Gastroesophageal sphincter (tissue), 3 donors: ENCODE results near the gene SDK2.

ENCODE experiments used
- CTCF ChIP-seq, 4 experiments: fragments of 200-600 bp in 2 of 4; fragments of 450-650 bp in 2 of 4; sonication (generic) in 1 of 4; IDR thresholded peaks; one replicate each; pipeline ENCODE4 v1.5.1; 2017 to 2019; ENCODE audit warnings: antibody characterized with exemption in 4 of 4, mild to moderate bottlenecking in 2 of 4, moderate library complexity in 2 of 4
- POLR2A ChIP-seq, 2 donors: fragments of 450-650 bp; IDR thresholded peaks; one replicate each; pipeline ENCODE4 v1.6.1; 2017; ENCODE audit warnings: antibody characterized with exemption in 2 of 2, mild to moderate bottlenecking in 2 of 2, moderate library complexity in 1 of 2
- POLR2AphosphoS5 ChIP-seq: sonication (generic); formaldehyde crosslinking; IDR thresholded peaks from one replicate; pipeline ENCODE4 v1.6.1; 2017; ENCODE audit warnings: antibody characterized with exemption

GRCh38 chr17:73667181-73667959 lies 23.1 kb upstream of the SDK2 start:
- TF ChIP-seq POLR2A (IDR thresholded peaks at IDR 0.05) = no peak
- no peak for TF ChIP-seq CTCF (IDR thresholded peaks at IDR 0.05)
- no peak for TF ChIP-seq POLR2AphosphoS5
